B cell (primary cell): ENCODE results near the gene C12orf75.

Experiments
- EZH2 ChIP-seq: IDR thresholded peaks from 2 replicates; pipeline ENCODE4 v1.6.1; 2012; ENCODE audit warnings: borderline replicate concordance, low read depth, mild to moderate bottlenecking, moderate library complexity, low read length; ENCODE audit not compliant: insufficient read depth, poor library complexity, severe bottlenecking
- TF ChIP-seq, protein P1 (sequence below): fragments of 200-600 bp; IDR thresholded peaks from one replicate; pipeline ENCODE4 v1.8.0; 2022; ENCODE audit warnings: antibody characterized with exemption, mild to moderate bottlenecking

DNA sequence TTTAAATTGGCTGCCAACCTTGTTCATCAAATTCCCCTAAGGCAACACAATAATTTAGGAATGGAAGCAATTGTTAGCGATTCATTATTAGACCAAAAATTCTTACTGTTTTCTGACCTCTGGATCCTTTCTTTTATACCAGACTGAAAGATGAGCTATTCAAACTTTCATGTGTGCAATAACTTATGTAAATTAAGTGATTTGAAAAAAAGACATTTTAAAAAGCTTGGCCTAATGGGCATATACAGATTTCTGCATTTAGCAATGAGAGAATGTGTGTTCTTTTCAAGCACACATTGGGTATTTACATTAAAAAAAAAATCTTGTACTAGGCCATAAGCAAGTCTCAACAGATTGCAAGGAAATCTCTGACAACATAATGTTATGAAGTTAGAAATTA, 65.5 kb downstream of the C12orf75 start:
- TF ChIP-seq, protein P1, sequence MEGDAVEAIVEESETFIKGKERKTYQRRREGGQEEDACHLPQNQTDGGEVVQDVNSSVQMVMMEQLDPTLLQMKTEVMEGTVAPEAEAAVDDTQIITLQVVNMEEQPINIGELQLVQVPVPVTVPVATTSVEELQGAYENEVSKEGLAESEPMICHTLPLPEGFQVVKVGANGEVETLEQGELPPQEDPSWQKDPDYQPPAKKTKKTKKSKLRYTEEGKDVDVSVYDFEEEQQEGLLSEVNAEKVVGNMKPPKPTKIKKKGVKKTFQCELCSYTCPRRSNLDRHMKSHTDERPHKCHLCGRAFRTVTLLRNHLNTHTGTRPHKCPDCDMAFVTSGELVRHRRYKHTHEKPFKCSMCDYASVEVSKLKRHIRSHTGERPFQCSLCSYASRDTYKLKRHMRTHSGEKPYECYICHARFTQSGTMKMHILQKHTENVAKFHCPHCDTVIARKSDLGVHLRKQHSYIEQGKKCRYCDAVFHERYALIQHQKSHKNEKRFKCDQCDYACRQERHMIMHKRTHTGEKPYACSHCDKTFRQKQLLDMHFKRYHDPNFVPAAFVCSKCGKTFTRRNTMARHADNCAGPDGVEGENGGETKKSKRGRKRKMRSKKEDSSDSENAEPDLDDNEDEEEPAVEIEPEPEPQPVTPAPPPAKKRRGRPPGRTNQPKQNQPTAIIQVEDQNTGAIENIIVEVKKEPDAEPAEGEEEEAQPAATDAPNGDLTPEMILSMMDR: no peak
- no peak for TF ChIP-seq EZH2
